Mammary epithelial cell (primary cell): Measurements from ENCODE around the gene USP11.

ENCODE experiments used
- EZH2 ChIP-seq: IDR thresholded peaks from 2 replicates; pipeline ENCODE4 v1.6.1; 2012; ENCODE audit warnings: low read length, inconsistent platforms, borderline replicate concordance
- TF ChIP-seq, protein P1 (sequence below), 2 donors: IDR thresholded peaks in 1 of 2; conservative IDR thresholded peaks in 1 of 2; 2 replicates each; pipeline ENCODE4 v1.5.1; 2011 to 2012; ENCODE audit warnings: inconsistent platforms in 2 of 2, low read length in 2 of 2, mild to moderate bottlenecking in 2 of 2, control low read depth in 1 of 2, low read depth in 1 of 2; ENCODE audit not compliant: insufficient read depth in 1 of 2; ENCODE audit errors: extremely low read depth in 1 of 2

DNA sequence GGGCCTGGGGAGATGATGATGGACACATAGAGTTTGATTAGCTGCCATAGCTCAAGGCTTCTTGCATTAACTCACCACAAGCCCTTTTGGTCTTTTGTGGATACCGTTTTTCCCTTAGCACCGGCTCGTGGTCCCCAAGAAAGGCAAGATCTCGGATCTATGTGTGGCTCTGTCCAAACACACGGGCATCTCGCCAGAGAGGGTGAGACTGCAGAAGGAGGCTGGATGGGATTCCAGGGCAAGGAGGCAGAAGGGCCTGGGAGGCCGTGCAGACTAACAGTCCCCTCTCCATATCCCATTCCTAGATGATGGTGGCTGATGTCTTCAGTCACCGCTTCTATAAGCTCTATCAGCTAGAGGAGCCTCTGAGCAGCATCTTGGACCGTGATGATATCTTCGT lies 9.5 kb downstream of the USP11 start:
- TF ChIP-seq, protein P1, sequence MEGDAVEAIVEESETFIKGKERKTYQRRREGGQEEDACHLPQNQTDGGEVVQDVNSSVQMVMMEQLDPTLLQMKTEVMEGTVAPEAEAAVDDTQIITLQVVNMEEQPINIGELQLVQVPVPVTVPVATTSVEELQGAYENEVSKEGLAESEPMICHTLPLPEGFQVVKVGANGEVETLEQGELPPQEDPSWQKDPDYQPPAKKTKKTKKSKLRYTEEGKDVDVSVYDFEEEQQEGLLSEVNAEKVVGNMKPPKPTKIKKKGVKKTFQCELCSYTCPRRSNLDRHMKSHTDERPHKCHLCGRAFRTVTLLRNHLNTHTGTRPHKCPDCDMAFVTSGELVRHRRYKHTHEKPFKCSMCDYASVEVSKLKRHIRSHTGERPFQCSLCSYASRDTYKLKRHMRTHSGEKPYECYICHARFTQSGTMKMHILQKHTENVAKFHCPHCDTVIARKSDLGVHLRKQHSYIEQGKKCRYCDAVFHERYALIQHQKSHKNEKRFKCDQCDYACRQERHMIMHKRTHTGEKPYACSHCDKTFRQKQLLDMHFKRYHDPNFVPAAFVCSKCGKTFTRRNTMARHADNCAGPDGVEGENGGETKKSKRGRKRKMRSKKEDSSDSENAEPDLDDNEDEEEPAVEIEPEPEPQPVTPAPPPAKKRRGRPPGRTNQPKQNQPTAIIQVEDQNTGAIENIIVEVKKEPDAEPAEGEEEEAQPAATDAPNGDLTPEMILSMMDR (conservative IDR thresholded peaks at IDR 0.05 in 1 of 2, IDR thresholded peaks at IDR 0.05 in 1 of 2; ENCODE audit: extremely low read depth in 1 of 2, insufficient read depth in 1 of 2, low read depth in 1 of 2, low read length in 2 of 2), result no peak
- no peak for TF ChIP-seq EZH2
